PC-9 (cell line): Measurements from ENCODE around the gene DIP2C.

ENCODE experiments used
- CTCF ChIP-seq: fragments of 200-600 bp; sonication (generic); conservative IDR thresholded peaks from 2 replicates; pipeline ENCODE4 v1.6.1; 2017; ENCODE audit warnings: mixed run types, antibody characterized with exemption, mild to moderate bottlenecking, moderate library complexity
- EZH2 ChIP-seq: fragments of 200-600 bp; sonication (generic); IDR thresholded peaks from 2 replicates; pipeline ENCODE4 v1.8.0; 2017; ENCODE audit warnings: antibody characterized with exemption, low read depth

- TF ChIP-seq CTCF: no peak
- TF ChIP-seq EZH2: no peak
These were observed 313.5 kb downstream of the DIP2C start for GRCh38 chr10:375815-376505.
